Skeletal muscle satellite cell (primary cell): ENCODE data around the gene SNTG2.

Experiments used
- H3K27me3 ChIP-seq: 2 replicates; pipeline ENCODE4 v1.7.0; 2013; ENCODE audit warnings: low read length; ENCODE audit not compliant: control insufficient read depth, insufficient read depth
- H3K36me3 ChIP-seq: 2 replicates; pipeline ENCODE4 v1.7.0; 2013; ENCODE audit warnings: mild to moderate bottlenecking, control low read depth, low read length; ENCODE audit not compliant: insufficient read depth
- H3K4me1 ChIP-seq: 2 replicates; pipeline ENCODE4 v1.7.0; 2013; ENCODE audit warnings: low read length; ENCODE audit not compliant: control insufficient read depth, insufficient read depth
- H3K4me2 ChIP-seq: 2 replicates; pipeline ENCODE4 v1.7.0; 2013; ENCODE audit warnings: mild to moderate bottlenecking, low read length
- H3K4me3 ChIP-seq: 2 replicates; pipeline ENCODE4 v1.7.0; 2013; ENCODE audit warnings: low read length
- H3K9ac ChIP-seq: 2 replicates; pipeline ENCODE4 v1.7.0; 2013; ENCODE audit warnings: mild to moderate bottlenecking, low read depth, low read length, moderate library complexity
- H3K9me3 ChIP-seq: replicated peaks from 2 replicates; pipeline ENCODE4 v1.7.0; 2013; ENCODE audit warnings: mild to moderate bottlenecking, control low read depth, low read length

SNTG2 gene

GRCh38 chr2:1360557-1361250 is 410.1 kb downstream of the SNTG2 start:
- H3K27me3 ChIP-seq = no peaks in the 10 kb centered on the region
- H3K4me1 ChIP-seq = no peaks in the 10 kb centered on the region
- no peak overlapping the region for H3K4me3 ChIP-seq
- no peak overlapping the region for H3K9ac ChIP-seq
- no peak overlapping the region for H3K4me2 ChIP-seq
- H3K9me3 ChIP-seq = peaks cover 4% of the 10 kb centered on the region
- no peaks in the 10 kb centered on the region for H3K36me3 ChIP-seq

GRCh38 chr2:1363367-1363766 is 412.7 kb downstream of the SNTG2 start:
- no peak overlapping the region for H3K9ac ChIP-seq
- H3K27me3 ChIP-seq = no peaks in the 10 kb centered on the region
- H3K4me3 ChIP-seq = no peak overlapping the region
- no peak overlapping the region for H3K4me2 ChIP-seq
- peaks cover 4% of the 10 kb centered on the region for H3K9me3 ChIP-seq
- no peaks in the 10 kb centered on the region for H3K4me1 ChIP-seq
- no peaks in the 10 kb centered on the region for H3K36me3 ChIP-seq

- Histone ChIP-seq H3K4me2 (no peak overlapping the region), H3K36me3 (no peaks in the 10 kb centered on the region), H3K4me1 (no peaks in the 10 kb centered on the region), H3K27me3 (no peaks in the 10 kb centered on the region), H3K9ac (no peak overlapping the region), H3K4me3 (no peak overlapping the region), H3K9me3 (peaks cover 4% of the 10 kb centered on the region)
Observed at GRCh38 chr2:1366546-1367134, 416.0 kb downstream of the SNTG2 start.

DNA sequence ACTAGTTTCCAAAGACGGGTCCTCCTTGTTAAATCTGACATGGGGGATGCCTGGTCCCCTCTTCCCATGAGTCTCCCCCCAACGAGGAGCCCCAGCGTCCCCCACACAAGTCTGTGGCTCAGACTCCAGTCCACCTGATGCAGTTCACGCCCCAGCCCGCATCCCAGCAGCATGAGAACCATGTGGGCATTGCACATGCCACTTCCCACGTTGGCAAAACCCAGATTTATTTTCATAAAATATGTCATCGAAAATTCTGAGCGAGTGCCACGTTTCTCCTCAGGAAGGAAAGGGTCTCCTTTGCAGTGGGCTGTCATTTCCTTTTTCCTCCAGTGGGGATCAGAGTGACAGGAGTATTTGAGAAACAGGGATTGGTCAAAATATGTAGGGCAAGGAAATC is 417.0 kb downstream of the SNTG2 start:
- no peaks in the 10 kb centered on the region for H3K36me3 ChIP-seq
- H3K4me3 ChIP-seq = no peak overlapping the region
- no peak overlapping the region for H3K4me2 ChIP-seq
- peaks cover 4% of the 10 kb centered on the region for H3K9me3 ChIP-seq
- H3K9ac ChIP-seq = no peak overlapping the region
- H3K27me3 ChIP-seq = no peaks in the 10 kb centered on the region
- no peaks in the 10 kb centered on the region for H3K4me1 ChIP-seq

DNA sequence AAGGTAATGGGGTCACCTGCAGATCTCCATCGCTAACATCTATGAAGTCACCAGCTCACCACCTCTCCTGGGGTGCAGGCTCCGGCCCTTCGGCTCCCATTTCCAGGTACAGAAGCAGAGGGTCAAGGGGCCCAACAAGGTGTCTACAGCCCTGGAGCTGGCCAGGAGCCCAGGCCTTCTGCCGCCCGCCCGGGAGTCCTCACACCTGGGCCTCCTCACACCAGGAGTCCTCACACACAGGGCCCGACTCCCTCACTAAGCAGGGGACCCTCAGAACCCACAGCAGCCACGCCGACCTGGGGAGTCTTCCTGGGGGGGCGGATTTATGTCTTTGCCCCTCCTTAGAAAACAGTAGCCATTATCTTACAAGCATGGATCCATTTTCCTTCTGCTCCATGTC is 419.3 kb downstream of the SNTG2 start:
- Histone ChIP-seq H3K36me3 (no peaks in the 10 kb centered on the region), H3K9me3 (no peaks in the 10 kb centered on the region), H3K4me2 (no peak overlapping the region), H3K9ac (no peak overlapping the region), H3K4me3 (no peak overlapping the region), H3K4me1 (no peaks in the 10 kb centered on the region), H3K27me3 (no peaks in the 10 kb centered on the region)

- Histone ChIP-seq H3K4me3 (no peak overlapping the region), H3K9me3 (no peaks in the 10 kb centered on the region), H3K9ac (no peak overlapping the region), H3K36me3 (no peaks in the 10 kb centered on the region), H3K4me2 (no peak overlapping the region), H3K27me3 (no peaks in the 10 kb centered on the region), H3K4me1 (no peaks in the 10 kb centered on the region)
Observed at GRCh38 chr2:1370461-1370860, 419.8 kb downstream of the SNTG2 start.

DNA sequence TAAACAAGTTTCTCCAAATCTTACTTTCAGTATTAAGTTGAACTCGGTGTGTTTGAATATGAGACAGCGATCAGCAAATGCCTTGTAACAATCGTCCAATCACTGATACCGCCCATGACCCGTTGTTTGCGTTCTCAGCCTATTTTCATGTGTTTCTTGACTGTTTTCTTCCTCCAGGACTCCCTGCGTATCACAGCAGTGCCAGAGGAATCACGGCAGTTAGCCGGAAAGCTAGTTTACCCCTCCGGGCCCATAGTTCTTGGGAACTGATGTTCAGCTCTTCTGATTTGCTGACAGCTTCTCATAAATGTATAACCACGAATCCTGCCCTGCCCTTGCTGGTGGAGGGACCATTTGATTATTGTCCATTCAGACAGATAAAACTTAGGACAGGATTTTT is 420.4 kb downstream of the SNTG2 start:
- Histone ChIP-seq H3K4me3 (no peak overlapping the region), H3K9me3 (no peaks in the 10 kb centered on the region), H3K27me3 (no peaks in the 10 kb centered on the region), H3K9ac (no peak overlapping the region), H3K36me3 (no peaks in the 10 kb centered on the region), H3K4me1 (no peaks in the 10 kb centered on the region), H3K4me2 (no peak overlapping the region)

- Histone ChIP-seq H3K9me3 (no peaks in the 10 kb centered on the region), H3K36me3 (no peaks in the 10 kb centered on the region), H3K27me3 (no peaks in the 10 kb centered on the region), H3K4me2 (no peak overlapping the region), H3K4me3 (no peak overlapping the region), H3K4me1 (no peaks in the 10 kb centered on the region), H3K9ac (no peak overlapping the region)
Observed at GRCh38 chr2:1373830-1374229, 423.2 kb downstream of the SNTG2 start.

DNA sequence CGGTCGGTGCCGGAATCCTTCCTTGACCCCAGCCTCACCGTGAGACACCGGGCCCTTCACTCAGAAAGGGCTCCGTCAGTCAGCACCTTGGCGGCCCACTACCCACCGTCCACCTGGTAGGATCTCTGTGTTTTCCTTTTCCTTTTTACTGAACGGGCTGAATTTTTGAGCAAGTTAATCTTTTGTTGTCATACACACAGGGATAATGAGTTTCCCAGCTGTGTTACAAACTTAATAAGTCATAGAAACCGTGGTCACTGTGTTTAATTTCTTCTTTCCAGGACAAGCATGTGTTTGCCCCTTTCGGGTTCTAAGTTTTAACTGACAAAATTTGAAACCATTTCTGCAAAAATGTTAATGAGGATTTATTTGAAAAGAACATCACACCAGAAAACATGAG is 423.6 kb downstream of the SNTG2 start:
- Histone ChIP-seq H3K9me3 (no peaks in the 10 kb centered on the region), H3K27me3 (no peaks in the 10 kb centered on the region), H3K36me3 (no peaks in the 10 kb centered on the region), H3K4me3 (no peak overlapping the region), H3K4me2 (no peak overlapping the region), H3K4me1 (no peaks in the 10 kb centered on the region), H3K9ac (no peak overlapping the region)

DNA sequence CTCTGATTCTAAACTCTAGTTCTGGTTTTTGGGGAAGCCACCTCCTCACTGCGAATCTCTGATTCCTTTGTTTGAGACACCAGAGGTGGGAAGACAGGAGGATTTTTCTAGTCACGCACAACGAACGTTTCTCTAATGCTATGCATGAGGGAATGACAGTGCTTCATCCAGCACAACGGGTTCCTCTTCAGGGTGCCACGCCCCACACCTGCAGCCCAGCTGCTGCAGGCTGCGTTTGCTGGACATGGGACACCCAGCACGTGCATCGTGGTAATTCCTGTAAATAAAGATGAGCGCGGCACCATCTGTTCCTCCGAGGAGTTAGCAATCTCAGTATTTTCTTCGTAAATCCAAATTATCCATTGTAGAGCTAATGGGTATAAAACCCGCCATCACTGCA is 425.1 kb downstream of the SNTG2 start:
- H3K27me3 ChIP-seq = no peaks in the 10 kb centered on the region
- no peaks in the 10 kb centered on the region for H3K4me1 ChIP-seq
- H3K9me3 ChIP-seq = no peaks in the 10 kb centered on the region
- H3K4me2 ChIP-seq = no peak overlapping the region
- H3K9ac ChIP-seq = no peak overlapping the region
- H3K4me3 ChIP-seq = no peak overlapping the region
- H3K36me3 ChIP-seq = no peaks in the 10 kb centered on the region

- Histone ChIP-seq H3K4me3 (no peak overlapping the region), H3K27me3 (no peaks in the 10 kb centered on the region), H3K36me3 (no peaks in the 10 kb centered on the region), H3K9ac (no peak overlapping the region), H3K4me1 (no peaks in the 10 kb centered on the region), H3K4me2 (no peak overlapping the region), H3K9me3 (no peaks in the 10 kb centered on the region)
Observed at GRCh38 chr2:1377473-1377872, 426.8 kb downstream of the SNTG2 start.

GRCh38 chr2:1378456-1379150 is 428.0 kb downstream of the SNTG2 start:
- H3K4me1 ChIP-seq = no peaks in the 10 kb centered on the region
- H3K9me3 ChIP-seq = no peaks in the 10 kb centered on the region
- no peak overlapping the region for H3K4me3 ChIP-seq
- H3K36me3 ChIP-seq = no peaks in the 10 kb centered on the region
- H3K4me2 ChIP-seq = no peak overlapping the region
- H3K27me3 ChIP-seq = no peaks in the 10 kb centered on the region
- H3K9ac ChIP-seq = no peak overlapping the region
